H1 (cell line): ENCODE data around the gene RPTOR. TPM values are rescaled to one million over a fixed set of nuclear protein-coding genes. Genes with fewer than 3 reads are reported as not detected.

Experiments
- CTCF ChIA-PET: fragments of 300-600 bp; sonication (Branson Sonifier 250); formaldehyde crosslinking; loops from one replicate; lab custom pipeline; 2021; ENCODE audit not compliant: partially characterized antibody; lab: Charles Lee
- POLR2A ChIA-PET: fragments of 300-600 bp; sonication (Branson Sonifier 250); formaldehyde crosslinking; loops from one replicate; lab custom pipeline; 2021; ENCODE audit warnings: inconsistent platforms; ENCODE audit not compliant: partially characterized antibody; lab: Charles Lee
- DNase-seq, 2 experiments: peaks; one replicate each; pipeline versions ENCODE4 v3.0.0 to v3.0.0-alpha.2; 2010 to 2022; ENCODE audit warnings: low spot score in 2 of 2, low read depth in 1 of 2, mixed read lengths in 1 of 2
- FAIRE-seq: peaks from 2 replicates; lab custom pipeline; 2011; peaks lifted over from hg19 to GRCh38; lab: Jason Lieb, UNC
- H2AFZ ChIP-seq: 2 replicates; pipeline ENCODE4 v1.8.1; 2012; ENCODE audit warnings: low read length, inconsistent platforms
- H2AK5ac ChIP-seq: 2 replicates; pipeline ENCODE4 v1.6.1; 2013; ENCODE audit warnings: low read depth, low read length
- H2BK120ac ChIP-seq: replicated peaks from 2 replicates; pipeline ENCODE3; 2013; ENCODE audit warnings: low read depth, low read length, inconsistent platforms
- H2BK12ac ChIP-seq: 2 replicates; pipeline ENCODE4 v1.6.1; 2013; ENCODE audit warnings: low read depth, low read length
- H2BK15ac ChIP-seq: 2 replicates; pipeline ENCODE4 v1.6.1; 2013; ENCODE audit warnings: low read length
- H2BK20ac ChIP-seq: 2 replicates; pipeline ENCODE4 v1.6.1; 2013; ENCODE audit warnings: low read length
- H2BK5ac ChIP-seq: 2 replicates; pipeline ENCODE4 v1.6.1; 2013; ENCODE audit warnings: low read depth, low read length
- H3K14ac ChIP-seq: 2 replicates; pipeline ENCODE4 v1.6.1; 2013; ENCODE audit warnings: inconsistent platforms; ENCODE audit not compliant: insufficient read length
- H3K18ac ChIP-seq: 2 replicates; pipeline ENCODE4 v1.6.1; 2013; ENCODE audit warnings: low read length; ENCODE audit errors: extremely low read depth
- H3K23ac ChIP-seq: 2 replicates; pipeline ENCODE4 v1.6.1; 2013; ENCODE audit warnings: inconsistent platforms; ENCODE audit not compliant: insufficient read length
- H3K23me2 ChIP-seq: 2 replicates; pipeline ENCODE4 v1.6.1; 2013; ENCODE audit warnings: low read depth, low read length
- H3K27ac ChIP-seq: 2 replicates; pipeline ENCODE4 v1.6.1; 2011; ENCODE audit warnings: low read depth, low read length, inconsistent platforms
- H3K27me3 ChIP-seq, 4 experiments: replicated peaks in 1 of 4; 1 replicate in 1 of 4; 2 replicates in 3 of 4; pipeline versions ENCODE4 v1.6.1 to v1.8.1; 2011 to 2013; ENCODE audit warnings: low read length in 3 of 4, mild to moderate bottlenecking in 3 of 4, inconsistent platforms in 2 of 4, mixed read lengths in 2 of 4, moderate library complexity in 1 of 4; ENCODE audit not compliant: control insufficient read depth in 3 of 4, insufficient read depth in 3 of 4; ENCODE audit errors: extremely low read depth in 1 of 4
- H3K36me3 ChIP-seq, 4 experiments: 2 replicates each; pipeline versions ENCODE4 v1.6.1 to v1.8.1; 2011 to 2013; ENCODE audit warnings: mild to moderate bottlenecking in 4 of 4, low read length in 3 of 4, moderate library complexity in 2 of 4, control low read depth in 1 of 4, inconsistent platforms in 1 of 4; ENCODE audit not compliant: insufficient read depth in 4 of 4, control insufficient read depth in 2 of 4
- H3K4ac ChIP-seq: replicated peaks from 2 replicates; pipeline ENCODE3; 2013; ENCODE audit warnings: low read length, low read depth, mixed read lengths, inconsistent platforms; ENCODE audit not compliant: insufficient read length
- H3K4me1 ChIP-seq, 4 experiments: replicated peaks in 1 of 4; 1 replicate in 1 of 4; 2 replicates in 3 of 4; pipeline versions ENCODE4 v1.6.1 to v1.8.1; 2011 to 2013; ENCODE audit warnings: low read length in 3 of 4, inconsistent platforms in 2 of 4, mixed read lengths in 1 of 4; ENCODE audit not compliant: insufficient read depth in 4 of 4, control insufficient read depth in 3 of 4
- H3K4me2 ChIP-seq, 2 experiments: 2 replicates each; pipeline versions ENCODE4 v1.6.1 to v1.8.1; 2011 to 2013; ENCODE audit warnings: low read depth in 2 of 2, low read length in 2 of 2, control low read depth in 1 of 2, inconsistent platforms in 1 of 2, mild to moderate bottlenecking in 1 of 2; ENCODE audit not compliant: insufficient read depth in 1 of 2
- H3K4me3 ChIP-seq, 4 experiments: fragments of 200-600, 300-600 bp in 1 of 4; sonication (generic), shearing (Covaris generic), sonication (Bioruptor Twin) in 1 of 4; 2 replicates each; pipeline versions ENCODE4 v1.5.1 to v1.8.1; 2011 to 2016; ENCODE audit warnings: low read length in 4 of 4, low read depth in 3 of 4, control low read depth in 2 of 4, inconsistent platforms in 2 of 4, mild to moderate bottlenecking in 2 of 4, mixed read lengths in 1 of 4, moderate library complexity in 1 of 4; ENCODE audit not compliant: insufficient read depth in 2 of 4; ENCODE audit errors: extremely low read depth in 1 of 4
- H3K56ac ChIP-seq: replicated peaks from 2 replicates; pipeline ENCODE3; 2013; ENCODE audit warnings: low read depth, mild to moderate bottlenecking, mixed read lengths, low read length, inconsistent platforms; ENCODE audit not compliant: insufficient read length
- H3K79me1 ChIP-seq: 2 replicates; pipeline ENCODE4 v1.6.1; 2013; ENCODE audit warnings: low read depth, low read length, control low read depth
- H3K79me2 ChIP-seq, 2 experiments: 2 replicates each; pipeline versions ENCODE4 v1.6.1 to v1.8.1; 2012 to 2013; ENCODE audit warnings: low read length in 2 of 2, mild to moderate bottlenecking in 2 of 2, inconsistent platforms in 1 of 2; ENCODE audit not compliant: insufficient read depth in 2 of 2, control insufficient read depth in 1 of 2
- H3K9ac ChIP-seq, 4 experiments: replicated peaks in 1 of 4; 1 replicate in 1 of 4; 2 replicates in 3 of 4; pipeline versions ENCODE4 v1.6.1 to v1.8.1; 2011 to 2013; ENCODE audit warnings: low read depth in 3 of 4, low read length in 3 of 4, control low read depth in 2 of 4, mild to moderate bottlenecking in 2 of 4, moderate library complexity in 2 of 4, inconsistent platforms in 1 of 4; ENCODE audit errors: extremely low read depth in 1 of 4
- H3K9me3 ChIP-seq, 2 experiments: 2 replicates each; pipeline versions ENCODE4 v1.6.1 to v1.8.1; 2012 to 2013; ENCODE audit warnings: mild to moderate bottlenecking in 2 of 2, moderate library complexity in 2 of 2, control low read depth in 1 of 2, inconsistent platforms in 1 of 2, low read depth in 1 of 2, low read length in 1 of 2, mixed read lengths in 1 of 2; ENCODE audit not compliant: insufficient read depth in 2 of 2
- H4K20me1 ChIP-seq, 2 experiments: replicated peaks in 1 of 2; 2 replicates each; pipeline versions ENCODE3 to v1.8.1; 2011 to 2013; ENCODE audit warnings: inconsistent platforms in 2 of 2, low read length in 2 of 2, mild to moderate bottlenecking in 1 of 2; ENCODE audit not compliant: insufficient read depth in 2 of 2, control insufficient read depth in 1 of 2
- H4K5ac ChIP-seq: 2 replicates; pipeline ENCODE4 v1.6.1; 2013; ENCODE audit warnings: low read length, low read depth, mixed read lengths, inconsistent platforms; ENCODE audit not compliant: insufficient read length
- H4K8ac ChIP-seq: 2 replicates; pipeline ENCODE4 v1.8.0; 2013; ENCODE audit warnings: mild to moderate bottlenecking, moderate library complexity, low read length, inconsistent platforms; ENCODE audit not compliant: insufficient read depth; ENCODE audit errors: extremely low read depth
- H4K91ac ChIP-seq: replicated peaks from 2 replicates; pipeline ENCODE3; 2013; ENCODE audit warnings: low read length, mixed read lengths, inconsistent platforms; ENCODE audit not compliant: insufficient read length
- HDAC2 ChIP-seq, 2 experiments: fragments of 300-600 bp in 1 of 2; sonication (generic) in 1 of 2; IDR thresholded peaks; 2 replicates each; pipeline ENCODE4 v1.6.1; 2011 to 2012; ENCODE audit warnings: low read depth in 2 of 2, low read length in 2 of 2, mild to moderate bottlenecking in 2 of 2, moderate library complexity in 2 of 2, borderline replicate concordance in 1 of 2, inconsistent platforms in 1 of 2
- TEAD4 ChIP-seq: IDR thresholded peaks from 2 replicates; pipeline ENCODE4 v1.6.1; 2012; ENCODE audit warnings: low read depth, low read length, inconsistent platforms, mixed read lengths
- WGBS, 2 experiments: shearing (Covaris generic) in 1 of 2; methylation state at CpG; one replicate each; pipeline versions ENCODE4 v1.1.6 to v1.1.7; 2013 to 2015; ENCODE audit warnings: low lambda C conversion rate in 2 of 2, mixed read lengths in 2 of 2, inconsistent platforms in 1 of 2, low coverage in 1 of 2, missing lambda C conversion rate in 1 of 2; ENCODE audit not compliant: insufficient replicate concordance in 2 of 2, insufficient coverage in 1 of 2, insufficient read length in 1 of 2; ENCODE audit errors: extremely low coverage in 1 of 2, missing lambda C conversion rate in 1 of 2; 5-methylcytosine and 5-hydroxymethylcytosine counted together
- polyA plus RNA-seq, 7 experiments: library from polyadenylated mRNA; depleted of rRNA in 3 of 7; stranded (reverse) in 5 of 7; unstranded in 2 of 7; fragments of >200 nt in 5 of 7; fragments of 200-250 nt in 2 of 7; gene quantifications; 1 replicate in 5 of 7; 2 replicates in 1 of 7; 4 replicates in 1 of 7; pipeline versions ENCODE4 v1.2.1 to v1.2.3, GENCODE V29; 2011 to 2013; ENCODE audit warnings: missing spikeins in 2 of 7, mixed read lengths in 2 of 7
- total RNA-seq: library from RNA; stranded (reverse); fragmentation: NEBNext Ultra II Directional; extraction: Animal tissue kit (Norgen Biotek cat#: 25700); gene quantifications from 2 replicates; pipeline ENCODE4 v1.2.1, GENCODE V29; 2021
- TF ChIP-seq, protein P1 (sequence below), 3 experiments: IDR thresholded peaks; 1 replicate in 2 of 3; 2 replicates in 1 of 3; pipeline versions ENCODE4 v1.5.1 to v1.6.1; 2011; ENCODE audit warnings: low read length in 3 of 3, mild to moderate bottlenecking in 3 of 3, inconsistent platforms in 2 of 3, low read depth in 1 of 3, moderate library complexity in 1 of 3; ENCODE audit not compliant: insufficient read depth in 1 of 3; ENCODE audit errors: control extremely low read depth in 1 of 3

The RPTOR gene
- total and polyA plus RNA-seq, 2 of the 8 experiments (the other 6 are each of a cell fraction or from before 2014, with no cell fraction given) = 6.9 to 28.7 TPM

DNA sequence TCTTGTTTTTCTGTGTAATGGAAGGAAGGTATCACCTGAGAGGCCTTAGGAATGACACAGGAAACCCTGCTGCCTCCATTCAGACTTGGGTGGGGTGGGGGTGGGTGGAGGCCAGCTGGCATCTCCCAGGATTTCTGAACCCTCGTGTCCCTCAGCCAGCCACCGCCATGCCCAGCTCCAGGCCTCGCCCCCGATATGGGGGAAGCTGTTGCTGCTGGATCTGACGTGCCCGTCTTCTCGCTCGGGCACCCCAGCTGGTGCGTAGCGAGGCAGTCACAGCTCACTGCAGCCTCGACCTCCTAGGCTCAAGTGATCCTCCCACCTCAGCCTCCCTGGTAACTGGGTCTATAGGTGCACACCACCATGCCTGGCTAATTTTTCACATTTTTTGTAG, 227.0 kb downstream of the RPTOR start:
- ChIA-PET POLR2A (interaction anchor here (1.4 kb wide), 1 partner anchor 14 kb away, joined by 3 read pairs; no protein-coding TSS in a partner anchor), CTCF (interaction anchor here (1.1 to 2.4 kb wide), 2 partner anchors 15 to 128 kb away, joined by 3 to 7 read pairs; no protein-coding TSS in a partner anchor)
- Histone ChIP-seq H3K23ac (no peak overlapping the region), H3K56ac (no peak overlapping the region), H2BK20ac (no peak overlapping the region), H4K8ac (no peak overlapping the region), H3K4me3 (no peak overlapping the region), H2BK120ac (no peak overlapping the region), H3K27ac (no peak overlapping the region), H3K18ac (no peak overlapping the region), H3K36me3 (no peaks in the 10 kb centered on the region), H2BK15ac (no peak overlapping the region), H3K4me2 (no peak overlapping the region), H2AFZ (no peak overlapping the region), H4K91ac (no peak overlapping the region), H2BK5ac (no peak overlapping the region), H3K4me1 (peaks cover 0 to 7% (median 3%) of the 10 kb centered on the region in 4 experiments; a peak in 4 of 7 replicates), H3K4ac (no peak overlapping the region), H2AK5ac (no peak overlapping the region), H4K20me1 (no peaks in the 10 kb centered on the region), H3K23me2 (no peaks in the 10 kb centered on the region), H3K14ac (no peak overlapping the region), H3K27me3 (no peaks in the 10 kb centered on the region), H3K9ac (no peak overlapping the region), H4K5ac (no peak overlapping the region), H3K79me2 (no peaks in the 10 kb centered on the region), H2BK12ac (no peak overlapping the region), H3K9me3 (no peaks in the 10 kb centered on the region), H3K79me1 (no peaks in the 10 kb centered on the region)
- DNase-seq (no peak), FAIRE-seq (no peak)
- 90% methylated on average over 10 of the region's 11 CpGs; no CpG with 5 or more reads in 1 of the 2 experiments for WGBS, 2 experiments
- TF ChIP-seq HDAC2 (IDR thresholded peaks at IDR 0.05; ENCODE audit: borderline replicate concordance in 1 of 2, low read depth in 2 of 2, low read length in 2 of 2) (no peak), TEAD4 (no peak)
- TF ChIP-seq, protein P1, sequence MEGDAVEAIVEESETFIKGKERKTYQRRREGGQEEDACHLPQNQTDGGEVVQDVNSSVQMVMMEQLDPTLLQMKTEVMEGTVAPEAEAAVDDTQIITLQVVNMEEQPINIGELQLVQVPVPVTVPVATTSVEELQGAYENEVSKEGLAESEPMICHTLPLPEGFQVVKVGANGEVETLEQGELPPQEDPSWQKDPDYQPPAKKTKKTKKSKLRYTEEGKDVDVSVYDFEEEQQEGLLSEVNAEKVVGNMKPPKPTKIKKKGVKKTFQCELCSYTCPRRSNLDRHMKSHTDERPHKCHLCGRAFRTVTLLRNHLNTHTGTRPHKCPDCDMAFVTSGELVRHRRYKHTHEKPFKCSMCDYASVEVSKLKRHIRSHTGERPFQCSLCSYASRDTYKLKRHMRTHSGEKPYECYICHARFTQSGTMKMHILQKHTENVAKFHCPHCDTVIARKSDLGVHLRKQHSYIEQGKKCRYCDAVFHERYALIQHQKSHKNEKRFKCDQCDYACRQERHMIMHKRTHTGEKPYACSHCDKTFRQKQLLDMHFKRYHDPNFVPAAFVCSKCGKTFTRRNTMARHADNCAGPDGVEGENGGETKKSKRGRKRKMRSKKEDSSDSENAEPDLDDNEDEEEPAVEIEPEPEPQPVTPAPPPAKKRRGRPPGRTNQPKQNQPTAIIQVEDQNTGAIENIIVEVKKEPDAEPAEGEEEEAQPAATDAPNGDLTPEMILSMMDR (IDR thresholded peaks at IDR 0.05; ENCODE audit: control extremely low read depth in 1 of 3, insufficient read depth in 1 of 3, low read depth in 1 of 3, low read length in 3 of 3) = no peak
